Endothelial cell of umbilical vein (primary cell): ENCODE data around the gene PHC2. TPM values are rescaled to one million over a fixed set of nuclear protein-coding genes. Genes with fewer than 3 reads are reported as not detected.

Experiments used
- BruUV-seq: library from RNA; stranded (reverse); fragments of 400-500 nt; replicated peaks from 2 replicates; lab custom pipeline; 2021; lab: Mats Ljungman, UMichigan
- CTCF ChIA-PET: fragments of 300-600, 350-600 bp; sonication (Branson Sonifier 250); formaldehyde crosslinking; loops from one replicate; lab custom pipeline; 2021; ENCODE audit warnings: antibody characterized with exemption, inconsistent platforms; lab: Charles Lee
- POLR2A ChIA-PET: fragments of 300-600, 350-600 bp; sonication (Branson Sonifier 250); formaldehyde crosslinking; loops from one replicate; lab custom pipeline; 2021; ENCODE audit warnings: antibody characterized with exemption, inconsistent platforms; lab: Charles Lee
- DNase-seq: peaks from one replicate; pipeline ENCODE4 v3.0.0-alpha.2; 2011; ENCODE audit warnings: low read depth, low spot score
- FAIRE-seq: peaks from 2 replicates; lab custom pipeline; 2011; peaks lifted over from hg19 to GRCh38; lab: Jason Lieb, UNC
- H2AFZ ChIP-seq: 2 replicates; pipeline ENCODE4 v1.6.0; 2012; ENCODE audit warnings: low read depth, low read length, control low read depth, inconsistent platforms
- H3K27ac ChIP-seq: 2 replicates; pipeline ENCODE4 v1.5.1; 2011; ENCODE audit warnings: low read depth, mild to moderate bottlenecking, control low read depth, low read length, moderate library complexity; ENCODE audit not compliant: insufficient read depth
- H3K27me3 ChIP-seq, 2 experiments: 2 replicates each; pipeline versions ENCODE4 v1.6.0 to v1.6.1; 2011; ENCODE audit warnings: low read length in 2 of 2, mixed read lengths in 1 of 2; ENCODE audit not compliant: control insufficient read depth in 2 of 2, insufficient read depth in 2 of 2
- H3K36me3 ChIP-seq, 2 experiments: 2 replicates in 1 of 2; 3 replicates in 1 of 2; pipeline ENCODE4 v1.5.1; 2011; ENCODE audit warnings: low read length in 2 of 2, mild to moderate bottlenecking in 1 of 2, moderate library complexity in 1 of 2; ENCODE audit not compliant: control insufficient read depth in 2 of 2, insufficient read depth in 2 of 2; ENCODE audit errors: extremely low read depth in 1 of 2
- H3K4me1 ChIP-seq: 3 replicates; pipeline ENCODE4 v1.5.1; 2011; ENCODE audit warnings: mild to moderate bottlenecking, low read length; ENCODE audit not compliant: control insufficient read depth, insufficient read depth; ENCODE audit errors: extremely low read depth
- H3K4me2 ChIP-seq: 2 replicates; pipeline ENCODE4 v1.6.1; 2011; ENCODE audit warnings: low read length, control low read depth, mixed read lengths; ENCODE audit not compliant: insufficient read depth
- H3K4me3 ChIP-seq, 3 experiments: fragments of 200-600 bp in 1 of 3; sonication (generic), shearing (Covaris generic) in 1 of 3; replicated peaks in 1 of 3; 2 replicates each; pipeline ENCODE4 v1.5.1; 2011 to 2016; ENCODE audit warnings: control low read depth in 3 of 3, low read length in 3 of 3, mild to moderate bottlenecking in 2 of 3, inconsistent platforms in 1 of 3, low read depth in 1 of 3, moderate library complexity in 1 of 3; ENCODE audit not compliant: insufficient read depth in 1 of 3
- H3K79me2 ChIP-seq: 2 replicates; pipeline ENCODE4 v1.6.0; 2012; ENCODE audit warnings: low read length, inconsistent platforms; ENCODE audit not compliant: control insufficient read depth, insufficient read depth
- H3K9ac ChIP-seq: replicated peaks from 2 replicates; pipeline ENCODE3; 2011; ENCODE audit warnings: low read length, control low read depth; ENCODE audit not compliant: insufficient read depth; ENCODE audit errors: extremely low read depth
- H3K9me1 ChIP-seq: replicated peaks from 3 replicates; pipeline ENCODE4 v1.6.0; 2011; ENCODE audit warnings: mild to moderate bottlenecking, low read length; ENCODE audit not compliant: control insufficient read depth, insufficient read depth; ENCODE audit errors: extremely low read depth
- H3K9me3 ChIP-seq: replicated peaks from 2 replicates; pipeline ENCODE4 v1.5.1; 2012; ENCODE audit warnings: low read length, inconsistent platforms; ENCODE audit not compliant: control insufficient read depth, insufficient read depth
- H4K20me1 ChIP-seq: replicated peaks from 2 replicates; pipeline ENCODE3; 2011; ENCODE audit warnings: mild to moderate bottlenecking, low read length; ENCODE audit not compliant: control insufficient read depth, insufficient read depth; ENCODE audit errors: extremely low read depth
- JUN ChIP-seq: IDR thresholded peaks from 2 replicates; pipeline ENCODE4 v1.6.1; 2011; ENCODE audit warnings: borderline replicate concordance, low read depth; ENCODE audit not compliant: insufficient read length, insufficient read depth
- MYC ChIP-seq: IDR thresholded peaks from one replicate; pipeline ENCODE4 v1.6.1; 2011; ENCODE audit warnings: mild to moderate bottlenecking, low read depth, low read length
- dilution Hi-C: fragments of 300-500 bp; cut with MboI; formaldehyde crosslinking; loops from one replicate; pipeline ENCODE4 v1.15.0; 2019; ENCODE audit warnings: low sequenced_read_pairs; ENCODE audit not compliant: extremely low pct_ligation_motif_present
- intact Hi-C: fragments of 100-400 bp; cut with micrococcal nuclease; formaldehyde crosslinking; loops from one replicate; pipeline ENCODE4 v1.10.0; 2022
- polyA plus RNA-seq, 4 experiments: library from polyadenylated mRNA; depleted of rRNA in 3 of 4; stranded (reverse) in 3 of 4; unstranded in 1 of 4; fragments of >200 nt; gene quantifications; 2 replicates each; pipeline versions ENCODE4 v1.2.1 to v1.2.3, GENCODE V29; 2011 to 2012; ENCODE audit warnings: missing spikeins in 1 of 4
- total RNA-seq: library from RNA; stranded (reverse); gene quantifications from 2 replicates; pipeline ENCODE4 v1.2.3, GENCODE V29; 2021
- TF ChIP-seq, protein P1 (sequence below), 2 donors: IDR thresholded peaks; 1 replicate in 1 of 2; 2 replicates in 1 of 2; pipeline ENCODE4 v1.5.1; 2011; ENCODE audit warnings: low read length in 2 of 2, mild to moderate bottlenecking in 2 of 2, moderate library complexity in 2 of 2, control low read depth in 1 of 2, inconsistent platforms in 1 of 2, low read depth in 1 of 2; ENCODE audit not compliant: insufficient read depth in 1 of 2; ENCODE audit errors: extremely low read depth in 1 of 2

PHC2 gene
- total and polyA plus RNA-seq, 2 donors (not counting 3 experiments of a cell fraction or from before 2014, with no cell fraction given): 65.6 to 79.0 TPM

DNA sequence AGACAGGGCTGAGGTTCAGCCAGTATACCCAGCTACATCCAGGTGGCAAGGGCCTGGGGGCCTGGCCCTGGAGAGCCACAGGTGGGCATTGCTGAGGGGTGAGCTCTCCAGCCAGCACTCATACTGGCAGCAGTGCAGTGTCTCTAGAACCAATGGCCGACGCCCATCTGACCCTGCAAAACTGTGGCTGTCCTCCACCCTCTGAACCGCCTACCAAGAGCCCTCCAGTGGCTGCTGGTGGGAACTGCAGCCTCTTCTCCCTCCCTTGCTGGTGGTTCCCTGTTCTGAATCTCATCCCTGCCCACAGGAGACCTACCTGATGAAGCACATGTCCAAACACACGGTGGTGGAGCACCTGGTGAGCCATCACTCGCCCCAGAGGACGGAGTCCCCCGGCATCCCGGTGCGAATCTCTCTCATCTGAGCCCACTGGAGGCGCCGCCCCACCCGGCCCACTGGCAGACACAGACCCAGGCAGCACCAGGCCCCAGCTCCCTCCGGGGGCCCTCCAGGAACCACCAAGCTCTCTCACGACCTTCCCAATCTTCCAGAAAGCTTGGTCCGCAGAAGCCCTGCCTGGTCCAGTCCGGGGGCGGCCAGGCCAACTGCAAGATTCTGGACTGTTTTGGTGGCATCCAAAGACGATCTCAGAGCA is 132.1 kb downstream of the PHC2 start:
- peaks cover 3 to 20% of the 10 kb centered on the region in 2 experiments for H3K36me3 ChIP-seq
- FAIRE-seq: peak; percentile 91
- H2AFZ ChIP-seq: no peak overlapping the region
- TF ChIP-seq, protein P1, sequence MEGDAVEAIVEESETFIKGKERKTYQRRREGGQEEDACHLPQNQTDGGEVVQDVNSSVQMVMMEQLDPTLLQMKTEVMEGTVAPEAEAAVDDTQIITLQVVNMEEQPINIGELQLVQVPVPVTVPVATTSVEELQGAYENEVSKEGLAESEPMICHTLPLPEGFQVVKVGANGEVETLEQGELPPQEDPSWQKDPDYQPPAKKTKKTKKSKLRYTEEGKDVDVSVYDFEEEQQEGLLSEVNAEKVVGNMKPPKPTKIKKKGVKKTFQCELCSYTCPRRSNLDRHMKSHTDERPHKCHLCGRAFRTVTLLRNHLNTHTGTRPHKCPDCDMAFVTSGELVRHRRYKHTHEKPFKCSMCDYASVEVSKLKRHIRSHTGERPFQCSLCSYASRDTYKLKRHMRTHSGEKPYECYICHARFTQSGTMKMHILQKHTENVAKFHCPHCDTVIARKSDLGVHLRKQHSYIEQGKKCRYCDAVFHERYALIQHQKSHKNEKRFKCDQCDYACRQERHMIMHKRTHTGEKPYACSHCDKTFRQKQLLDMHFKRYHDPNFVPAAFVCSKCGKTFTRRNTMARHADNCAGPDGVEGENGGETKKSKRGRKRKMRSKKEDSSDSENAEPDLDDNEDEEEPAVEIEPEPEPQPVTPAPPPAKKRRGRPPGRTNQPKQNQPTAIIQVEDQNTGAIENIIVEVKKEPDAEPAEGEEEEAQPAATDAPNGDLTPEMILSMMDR (IDR thresholded peaks at IDR 0.05; ENCODE audit: extremely low read depth in 1 of 2, insufficient read depth in 1 of 2, low read depth in 1 of 2, low read length in 2 of 2): peak; percentile 78 to 94
- TF ChIP-seq JUN (no peak), MYC (no peak)
- dilution Hi-C loops (no loop called here), intact Hi-C loops (loop anchor here (1.0 to 5.0 kb wide), 5 partner anchors 41 to 314 kb away; partner anchors contain the start of gene ZNF362)
- ChIA-PET CTCF (interaction anchor here (0.8 to 5.8 kb wide), 12 partner anchors 20 to 185 kb away, joined by 3 to 97 read pairs (median 4); partner anchors contain the start of genes TRIM62 and ZSCAN20), POLR2A (interaction anchor here (0.7 kb wide), 1 partner anchor 34 kb away, joined by 4 read pairs; no protein-coding TSS in a partner anchor)
- DNase-seq: peak; percentile 47
- H3K4me3 ChIP-seq: no peak overlapping the region
- H4K20me1 ChIP-seq: no peaks in the 10 kb centered on the region
- no peaks in the 10 kb centered on the region for H3K4me1 ChIP-seq
- no peak overlapping the region for H3K9ac ChIP-seq
- H3K27me3 ChIP-seq: no peaks in the 10 kb centered on the region
- no peak overlapping the region for H3K27ac ChIP-seq
- H3K4me2 ChIP-seq: no peak overlapping the region
- no peaks in the 10 kb centered on the region for H3K9me1 ChIP-seq
- no TSS peak for BruUV-seq
- H3K9me3 ChIP-seq: no peaks in the 10 kb centered on the region
- H3K79me2 ChIP-seq: no peaks in the 10 kb centered on the region
